Effector memory CD4-positive, alpha-beta T cell (primary cell): ENCODE data around the gene BOK.

Source experiments
- DNase-seq, 3 donors: peaks; one replicate each; pipeline ENCODE4 v3.0.0-alpha.2; 2020
- H3K27ac ChIP-seq: 2 replicates; pipeline ENCODE4 v1.7.0; 2013; ENCODE audit warnings: mild to moderate bottlenecking, low read length, moderate library complexity; ENCODE audit not compliant: insufficient read depth, poor library complexity, severe bottlenecking
- H3K27me3 ChIP-seq: replicated peaks from 2 replicates; pipeline ENCODE4 v1.7.0; 2013; ENCODE audit warnings: mild to moderate bottlenecking, low read length; ENCODE audit not compliant: insufficient read depth, control insufficient read depth, poor library complexity, severe bottlenecking
- H3K36me3 ChIP-seq: 2 replicates; pipeline ENCODE4 v1.7.0; 2013; ENCODE audit warnings: mild to moderate bottlenecking, low read length, moderate library complexity; ENCODE audit not compliant: control insufficient read depth, insufficient read depth
- H3K4me1 ChIP-seq: 2 replicates; pipeline ENCODE4 v1.7.0; 2013; ENCODE audit warnings: low read length, mild to moderate bottlenecking; ENCODE audit not compliant: control insufficient read depth, insufficient read depth, poor library complexity, severe bottlenecking
- H3K4me3 ChIP-seq: 2 replicates; pipeline ENCODE4 v1.7.0; 2013; ENCODE audit warnings: low read length, low read depth, mild to moderate bottlenecking; ENCODE audit not compliant: insufficient read depth, poor library complexity, severe bottlenecking
- H3K9me3 ChIP-seq: 2 replicates; pipeline ENCODE4 v1.7.0; 2013; ENCODE audit warnings: mild to moderate bottlenecking, low read length, moderate library complexity; ENCODE audit not compliant: control insufficient read depth

The BOK gene

GRCh38 chr2:241546771-241547498 is 11.6 kb upstream of the BOK start:
- H3K4me3 ChIP-seq = no peak overlapping the region
- peaks cover 3% of the 10 kb centered on the region for H3K27me3 ChIP-seq
- H3K27ac ChIP-seq = no peak overlapping the region
- H3K9me3 ChIP-seq = no peaks in the 10 kb centered on the region
- no peaks in the 10 kb centered on the region for H3K36me3 ChIP-seq
- no peak for DNase-seq
- no peaks in the 10 kb centered on the region for H3K4me1 ChIP-seq

GRCh38 chr2:241547781-241548450 is 10.6 kb upstream of the BOK start:
- Histone ChIP-seq H3K27ac (no peak overlapping the region), H3K9me3 (no peaks in the 10 kb centered on the region), H3K27me3 (peaks cover 3% of the 10 kb centered on the region)

GRCh38 chr2:241548451-241548835 is 10.1 kb upstream of the BOK start:
- DNase-seq = no peak
- Histone ChIP-seq H3K27ac (no peak overlapping the region), H3K36me3 (no peaks in the 10 kb centered on the region), H3K4me1 (no peaks in the 10 kb centered on the region), H3K4me3 (no peak overlapping the region), H3K27me3 (peaks cover 3% of the 10 kb centered on the region), H3K9me3 (no peaks in the 10 kb centered on the region)

More at GRCh38 chr2:241547781-241548450, 10.6 kb upstream of the BOK start:
- Histone ChIP-seq H3K36me3 (no peaks in the 10 kb centered on the region), H3K4me1 (no peaks in the 10 kb centered on the region), H3K4me3 (no peak overlapping the region)
- no peak for DNase-seq

GRCh38 chr2:241550616-241551580 is 7.6 kb upstream of the BOK start:
- Histone ChIP-seq H3K4me3 (no peak overlapping the region), H3K4me1 (no peaks in the 10 kb centered on the region), H3K36me3 (no peaks in the 10 kb centered on the region), H3K9me3 (no peaks in the 10 kb centered on the region), H3K27me3 (peaks cover 3% of the 10 kb centered on the region), H3K27ac (no peak overlapping the region)
- DNase-seq = no peak

- Histone ChIP-seq H3K27me3 (peaks cover 3% of the 10 kb centered on the region), H3K9me3 (no peaks in the 10 kb centered on the region), H3K27ac (no peak overlapping the region), H3K36me3 (no peaks in the 10 kb centered on the region), H3K4me3 (no peak overlapping the region), H3K4me1 (no peaks in the 10 kb centered on the region)
- no peak for DNase-seq
Measured at GRCh38 chr2:241551599-241551997, 6.9 kb upstream of the BOK start.

- Histone ChIP-seq H3K27me3 (no peaks in the 10 kb centered on the region), H3K36me3 (no peaks in the 10 kb centered on the region), H3K9me3 (no peaks in the 10 kb centered on the region), H3K27ac (no peak overlapping the region), H3K4me3 (no peak overlapping the region), H3K4me1 (no peaks in the 10 kb centered on the region)
- no peak for DNase-seq
Measured at GRCh38 chr2:241551998-241552737, 6.4 kb upstream of the BOK start.

GRCh38 chr2:241553512-241553830 is 5.1 kb upstream of the BOK start:
- Histone ChIP-seq H3K27ac (no peak overlapping the region), H3K4me3 (no peak overlapping the region), H3K9me3 (no peaks in the 10 kb centered on the region), H3K4me1 (no peaks in the 10 kb centered on the region), H3K36me3 (no peaks in the 10 kb centered on the region), H3K27me3 (peaks cover 4% of the 10 kb centered on the region)
- no peak for DNase-seq

- no peaks in the 10 kb centered on the region for H3K9me3 ChIP-seq
- H3K27me3 ChIP-seq = peaks cover 6% of the 10 kb centered on the region
- H3K4me3 ChIP-seq = no peak overlapping the region
- no peaks in the 10 kb centered on the region for H3K36me3 ChIP-seq
- H3K27ac ChIP-seq = no peak overlapping the region
- no peaks in the 10 kb centered on the region for H3K4me1 ChIP-seq
- no peak for DNase-seq
Measured at GRCh38 chr2:241553981-241554380, 4.6 kb upstream of the BOK start.

- H3K4me1 ChIP-seq = peaks cover 5% of the 10 kb centered on the region
- peaks cover 11% of the 10 kb centered on the region for H3K27me3 ChIP-seq
- no peaks in the 10 kb centered on the region for H3K36me3 ChIP-seq
- no peak overlapping the region for H3K4me3 ChIP-seq
- no peaks in the 10 kb centered on the region for H3K9me3 ChIP-seq
- no peak overlapping the region for H3K27ac ChIP-seq
- no peak for DNase-seq
Measured at GRCh38 chr2:241554610-241555322, 3.8 kb upstream of the BOK start.
